Measurements from ENCODE around the gene ZNF25. TPM values are rescaled to one million over a fixed set of nuclear protein-coding genes. Genes with fewer than 3 reads are reported as not detected.
A peak's percentile ranks its signal among the peaks of the same experiment; 100 is the strongest.
"Not testable (repeated sequence)": the region's sequence is repeated elsewhere in the genome, so short reads cannot be mapped to it uniquely, and the experiment has no call there.

ZNF25 gene
- polyA plus RNA-seq (ENCODE audit: insufficient read length) = 14.0 TPM

GRCh38 chr10:37976091-37976879 lies at the start of gene ZNF25:
Gene ZNF25 (minus strand): TSS chr10:37976647. CDS start chr10:37971722, 4,925 bp downstream.
- peak; percentile 99 for DNase-seq (ENCODE audit: low read depth)

DNA sequence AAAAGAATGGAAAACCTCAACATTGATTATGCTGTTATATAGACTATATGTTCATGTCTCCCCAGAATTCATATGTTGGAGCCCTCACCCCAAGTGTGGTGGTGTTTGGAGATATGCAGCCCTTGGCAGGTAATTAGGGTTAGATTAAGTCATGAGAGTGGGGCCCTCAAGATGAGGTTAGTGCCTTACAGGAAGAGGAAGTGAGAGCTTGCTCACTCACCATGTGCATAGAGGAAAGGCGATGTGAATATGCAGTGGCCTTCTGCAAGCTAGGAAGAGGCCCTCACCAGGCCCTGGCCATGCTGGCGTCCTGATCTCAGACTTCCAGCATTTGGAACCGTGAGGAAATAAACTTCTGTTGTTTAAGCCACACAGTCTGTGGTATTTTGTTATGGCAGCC lies 48.8 kb upstream of the ZNF25 start:
- no peak for DNase-seq (ENCODE audit: low read depth)

DNA sequence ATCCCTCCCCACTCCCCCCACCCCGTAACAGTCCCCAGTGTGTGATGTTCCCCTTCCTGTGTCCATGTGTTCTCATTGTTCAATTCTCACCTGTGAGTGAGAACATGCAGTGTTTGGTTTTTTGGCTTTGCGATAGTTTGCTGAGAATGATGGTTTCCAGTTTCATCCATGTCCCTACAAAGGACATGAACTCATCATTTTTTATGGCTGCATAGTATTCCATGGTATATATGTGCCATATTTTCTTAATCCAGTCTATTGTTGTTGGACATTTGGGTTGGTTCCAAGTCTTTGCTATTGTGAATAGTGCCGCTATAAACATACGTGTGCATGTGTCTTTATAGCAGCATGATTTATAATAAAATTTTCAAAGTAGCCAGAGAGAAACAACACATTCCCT lies 42.7 kb upstream of the ZNF25 start:
- not testable (repeated sequence) for DNase-seq (ENCODE audit: low read depth)

GRCh38 chr10:38016354-38016753 lies 39.9 kb upstream of the ZNF25 start:
- no peak for DNase-seq (ENCODE audit: low read depth)

DNA sequence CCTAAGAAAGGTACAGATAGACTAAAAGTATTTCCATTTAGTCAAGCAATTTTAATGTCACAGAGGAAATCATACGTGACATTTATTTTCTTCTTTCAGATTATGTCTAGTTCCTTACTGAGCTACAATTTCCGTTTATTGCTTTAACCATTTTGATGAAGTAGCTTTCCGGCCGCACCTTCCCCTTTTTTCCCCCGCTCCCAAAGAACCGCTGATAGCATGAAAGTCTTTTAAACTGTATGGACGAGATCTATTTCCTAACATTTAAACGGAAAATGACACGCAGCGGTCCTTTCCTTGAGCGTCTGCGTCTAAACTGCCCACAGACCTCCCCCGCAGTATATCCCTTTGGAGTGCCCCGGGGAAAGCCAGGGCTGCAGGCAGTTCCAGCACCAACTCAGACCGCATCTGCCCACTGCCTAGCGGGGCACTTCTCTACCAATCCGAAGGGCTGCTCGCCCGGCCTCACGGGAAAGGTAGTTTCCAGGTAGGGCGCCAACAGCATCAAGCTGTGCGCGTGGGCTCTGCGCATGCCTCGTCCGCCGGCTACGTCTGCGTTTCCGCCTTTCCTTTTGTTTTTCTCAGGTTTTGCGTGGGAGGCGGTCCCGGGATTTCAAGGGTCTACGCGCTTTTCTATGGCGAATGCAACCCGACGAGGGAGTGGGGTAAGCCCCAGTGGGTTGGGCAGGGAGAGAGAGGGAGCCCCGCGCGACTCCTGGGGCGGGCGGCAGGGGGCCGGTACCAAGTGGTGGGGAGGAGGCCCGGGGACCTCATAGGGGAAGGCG lies 33.9 kb upstream of the ZNF25 start, which contains the start of gene ZNF33A:
Gene ZNF33A, plus strand, starts transcription at position 557 of the 785 bp plus-strand sequence. CDS start 1,667 bp downstream, outside the sequence.
- peak; percentile 61 for DNase-seq (ENCODE audit: low read depth)

GRCh38 chr10:38007991-38008390 lies 31.5 kb upstream of the ZNF25 start:
- DNase-seq (ENCODE audit: low read depth) = no peak

GRCh38 chr10:38007551-38007950 lies 31.1 kb upstream of the ZNF25 start:
- DNase-seq (ENCODE audit: low read depth) = no peak

DNA sequence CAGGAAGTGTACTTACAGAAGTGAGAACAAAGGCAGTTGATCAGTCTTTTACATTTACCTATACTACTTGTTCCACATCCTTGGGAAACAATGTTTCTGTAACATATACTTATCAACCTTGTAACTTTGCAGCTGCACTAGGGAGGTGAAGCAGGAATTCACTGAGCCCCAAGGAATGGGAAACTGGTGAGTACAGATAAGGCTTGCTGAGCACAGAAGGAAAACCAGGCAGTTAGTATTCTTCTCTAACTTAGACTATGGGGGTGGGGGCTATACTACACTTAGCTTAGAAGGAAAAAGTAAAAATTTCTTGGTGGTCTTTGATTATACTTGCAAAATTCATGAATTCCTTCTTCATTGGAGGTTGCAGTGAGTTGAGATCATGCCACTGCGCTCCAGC lies 27.1 kb upstream of the ZNF25 start:
- no peak for DNase-seq (ENCODE audit: low read depth)

GRCh38 chr10:38003026-38003425 lies 26.6 kb upstream of the ZNF25 start:
- DNase-seq (ENCODE audit: low read depth) = no peak

- not testable (repeated sequence) for DNase-seq (ENCODE audit: low read depth)
These were observed 24.0 kb upstream of the ZNF25 start for GRCh38 chr10:38000474-38000873.

- DNase-seq (ENCODE audit: low read depth) = not testable (repeated sequence)
These were observed 22.5 kb upstream of the ZNF25 start for GRCh38 chr10:37998920-37999319.

- DNase-seq (ENCODE audit: low read depth) = no peak
These were observed 15.6 kb upstream of the ZNF25 start for GRCh38 chr10:37992083-37992482.

DNA sequence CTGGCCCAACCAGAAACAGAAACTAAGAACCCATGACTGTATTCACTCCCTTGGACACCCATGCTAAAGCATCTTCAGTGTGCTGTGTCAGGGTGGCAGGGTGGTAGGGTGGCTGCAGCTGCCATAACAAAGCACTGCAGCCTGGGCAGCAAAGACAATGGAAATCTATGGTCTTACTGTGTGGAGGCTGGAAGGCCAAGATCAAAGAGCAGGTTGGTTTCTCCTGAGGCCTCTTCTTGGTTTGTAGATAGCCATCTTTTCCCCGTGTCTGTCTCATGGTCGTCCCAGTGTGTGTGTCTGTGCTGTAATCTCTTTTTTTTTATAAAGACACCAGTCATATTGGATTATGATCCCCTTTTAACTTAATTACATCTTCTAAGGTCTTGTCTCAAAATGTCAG lies 15.2 kb upstream of the ZNF25 start:
- DNase-seq (ENCODE audit: low read depth) = no peak

DNA sequence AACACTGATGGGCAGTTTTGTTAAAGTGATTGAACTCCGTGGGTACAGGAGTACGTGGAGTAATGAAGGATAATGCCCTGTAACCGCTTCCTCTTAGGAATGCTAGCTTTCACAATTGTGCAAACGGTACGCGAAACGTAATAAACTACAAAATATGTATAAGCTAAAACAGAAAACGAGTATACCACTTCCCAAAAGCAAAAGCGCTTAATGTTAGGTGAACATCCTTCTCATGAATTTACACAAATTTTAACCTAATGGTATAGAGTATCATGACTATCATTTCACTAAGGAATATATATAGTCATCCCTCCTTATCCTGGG lies 395 bp upstream of the ZNF25 start:
- no peak for DNase-seq (ENCODE audit: low read depth)

DNA sequence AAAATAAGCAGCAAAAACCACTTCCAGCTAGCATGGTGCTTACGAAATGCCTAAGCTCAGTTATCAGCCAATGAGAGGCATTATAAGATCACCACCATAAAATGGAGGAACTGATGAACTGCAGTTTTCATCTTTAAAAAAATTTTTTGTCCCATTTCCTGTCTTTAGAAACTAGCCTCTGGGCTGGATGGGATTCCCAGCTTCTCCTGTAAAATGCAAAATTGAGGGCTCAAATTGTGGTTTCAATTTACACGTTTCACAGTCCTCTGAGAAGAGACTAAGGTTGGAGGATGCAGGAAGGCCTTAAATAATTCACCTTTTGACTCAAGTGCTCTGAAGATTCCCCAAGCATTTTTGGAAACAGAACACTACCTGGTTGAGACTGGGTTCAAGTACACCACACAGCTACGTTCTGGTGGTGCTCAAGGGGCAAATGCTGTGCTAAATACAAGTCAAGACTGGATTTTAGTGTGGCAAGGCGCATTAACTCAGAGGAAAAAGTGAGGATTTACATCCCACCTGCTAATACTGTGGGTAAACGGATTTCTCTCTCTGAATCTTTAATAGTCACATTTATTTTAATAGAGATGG lies 951 bp downstream of the ZNF25 start:
- DNase-seq (ENCODE audit: low read depth) = peak; percentile 24

GRCh38 chr10:37972396-37972795 lies 4.1 kb downstream of the ZNF25 start:
- DNase-seq (ENCODE audit: low read depth) = no peak

DNA sequence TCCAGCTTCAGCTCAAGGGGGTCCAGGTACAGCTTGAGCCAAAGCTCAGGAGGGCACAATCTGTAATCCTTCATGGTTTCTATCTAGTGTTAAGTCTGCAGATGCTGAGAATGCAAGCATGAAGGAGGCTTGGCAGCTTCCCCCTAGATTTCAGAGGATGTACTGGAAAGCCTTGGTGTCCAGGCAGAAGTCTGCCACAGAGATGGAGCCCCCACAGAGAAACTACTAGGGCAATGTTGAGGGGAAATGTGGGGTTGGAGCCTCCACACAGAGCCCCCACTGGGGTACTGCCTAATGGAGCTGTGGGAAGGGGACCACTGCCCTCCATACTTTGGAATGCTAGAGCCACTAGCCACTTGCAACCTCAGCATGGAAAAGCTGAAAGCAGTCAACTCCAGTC lies 11.4 kb downstream of the ZNF25 start:
- no peak for DNase-seq (ENCODE audit: low read depth)

- DNase-seq (ENCODE audit: low read depth) = no peak
These were observed 15.8 kb downstream of the ZNF25 start for GRCh38 chr10:37960591-37961137.

- DNase-seq (ENCODE audit: low read depth) = no peak
These were observed 18.6 kb downstream of the ZNF25 start for GRCh38 chr10:37957841-37958240.

- DNase-seq (ENCODE audit: low read depth) = no peak
These were observed 23.5 kb downstream of the ZNF25 start for GRCh38 chr10:37952926-37953325.

GRCh38 chr10:37952043-37952755 lies 24.2 kb downstream of the ZNF25 start:
- DNase-seq (ENCODE audit: low read depth) = no peak

- DNase-seq (ENCODE audit: low read depth) = no peak
These were observed 28.2 kb downstream of the ZNF25 start for GRCh38 chr10:37948210-37948609.
